Measurements from ENCODE around the gene COL18A1. TPM values are rescaled to one million over a fixed set of nuclear protein-coding genes. Genes with fewer than 3 reads are reported as not detected.
A peak's percentile ranks its signal among the peaks of the same experiment; 100 is the strongest.

The COL18A1 gene
- total and polyA plus RNA-seq, 9 of the 15 experiments (the other 6 are each of a cell fraction or from before 2014, with no cell fraction given) = 0.14 to 16.4 (median 2.0) TPM

DNA sequence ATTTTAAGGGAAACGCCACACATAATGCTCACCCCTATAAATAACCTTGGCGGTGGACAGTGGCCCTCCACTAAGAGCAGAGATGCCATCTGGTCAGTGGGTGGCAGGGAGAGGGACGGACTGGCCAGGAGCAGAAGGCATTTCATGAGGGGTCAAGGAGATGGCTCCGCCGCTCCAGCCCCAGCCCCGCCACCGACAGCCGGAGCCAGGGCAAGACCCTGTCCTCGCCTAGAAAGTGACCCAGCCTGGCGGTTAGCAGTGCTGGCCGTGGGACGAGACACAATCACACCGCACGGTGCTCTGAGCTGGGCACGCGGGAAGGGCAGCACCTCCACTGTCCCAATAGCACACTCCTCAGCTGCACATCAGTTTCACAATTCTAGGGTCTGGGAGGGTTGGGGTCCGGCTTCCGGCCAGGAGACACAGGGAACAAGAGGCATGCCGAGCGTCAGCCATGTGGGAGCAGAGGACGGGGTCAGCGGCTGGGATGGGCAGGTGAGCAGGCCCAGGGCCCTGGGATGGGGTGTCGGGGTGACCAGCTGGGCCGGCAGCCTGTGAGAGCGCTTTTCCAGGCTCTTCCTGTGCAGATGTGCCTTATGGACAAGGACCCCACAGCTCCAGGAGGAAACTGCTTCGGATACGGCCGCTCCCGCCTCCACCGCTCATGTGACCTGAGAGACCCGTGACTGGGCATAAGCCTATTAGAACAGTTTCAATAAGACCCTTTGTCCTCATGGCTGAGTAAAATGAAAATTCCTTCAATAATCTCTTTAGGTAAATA, 131.5 kb downstream of the COL18A1 start:
- H2AFZ ChIP-seq (ENCODE audit: low read depth, low read length) = no peak overlapping the region
- H3K4me3 ChIP-seq = no peak overlapping the region
- H3K4me2 ChIP-seq (ENCODE audit: insufficient read depth, low read length) = no peak overlapping the region
- H3K27me3 ChIP-seq (ENCODE audit: control insufficient read depth in 2 of 2, insufficient read depth in 2 of 2, low read length in 2 of 2) = no peaks in the 10 kb centered on the region
- H3K79me2 ChIP-seq (ENCODE audit: control insufficient read depth, insufficient read depth, low read length) = peaks cover 81% of the 10 kb centered on the region
- peaks cover 91% of the 10 kb centered on the region; the same call in 2 of the 3 replicates for H3K36me3 ChIP-seq (ENCODE audit: control insufficient read depth, insufficient read depth, low read length)
- H3K4me1 ChIP-seq (replicated peaks in 1 of 2; ENCODE audit: control insufficient read depth in 2 of 2, insufficient read depth in 2 of 2, low read length in 2 of 2) = peaks cover 7 to 78% of the 10 kb centered on the region in 2 experiments; a peak in 3 of 5 replicates
- ATAC-seq (no peak), DNase-seq (ENCODE audit: extremely low read depth in 1 of 4, low spot score in 3 of 4) (no peak), FAIRE-seq (no peak)
- no peaks in the 10 kb centered on the region for H3K9me3 ChIP-seq (replicated peaks; ENCODE audit: control insufficient read depth, insufficient read depth, low read depth, low read length)
- intact Hi-C loops (cut with micrococcal nuclease) (no loop called here), in situ Hi-C loops (cut with MboI) (no loop called here)
- H3K9ac ChIP-seq (ENCODE audit: insufficient read depth in 1 of 2, low read depth in 2 of 2, low read length in 2 of 2) = 0 out of 4 replicates have a peak overlapping the region, but pooled peaks of 1 of the 2 experiments have one; percentile 36
- ChIA-PET CTCF (ENCODE audit: low intra/inter-chr PET ratio) (no interaction called here), POLR2A (interaction anchor here (0.7 kb wide), 1 partner anchor 354 kb away, joined by 3 read pairs; no protein-coding TSS in a partner anchor)
- H3K27ac ChIP-seq (ENCODE audit: extremely low read depth, low read depth, low read length) = no peak overlapping the region
- no peaks in the 10 kb centered on the region; the same call in 1 of the 2 replicates for H4K20me1 ChIP-seq (replicated peaks; ENCODE audit: control insufficient read depth, insufficient read depth, low read length)
- TF ChIP-seq SIX5 (IDR thresholded peaks at IDR 0.05; ENCODE audit: borderline replicate concordance in 1 of 2, insufficient read depth in 1 of 2, low read depth in 1 of 2, low read length in 2 of 2) (no peak), CEBPB (tag; IDR thresholded peaks at IDR 0.05) (no peak), HMGN3 (IDR thresholded peaks at IDR 0.05; ENCODE audit: borderline replicate concordance, extremely low read depth, insufficient read length, low read depth, low read length) (no peak), RBFOX2 (IDR thresholded peaks at IDR 0.05; ENCODE audit: low read depth, low read length) (0 out of 2 replicates have a peak, but pooled peaks have one; percentile 10), POLR2G (IDR thresholded peaks at IDR 0.05; ENCODE audit: low read depth, low read length) (peak; percentile 34; the same call in 1 of the 2 replicates)
- WGBS (ENCODE audit: insufficient coverage, low coverage, missing lambda C conversion rate) = 88% methylated on average over 22 of the region's 31 CpGs
- no TSS peak for BruUV-seq (replicated peaks)
- H3K9me1 ChIP-seq (ENCODE audit: control insufficient read depth, insufficient read depth, low read length) = no peaks in the 10 kb centered on the region
